MM.1S (cell line): ENCODE measurements around the gene MKRN2.

Experiments used
- EZH2 ChIP-seq: fragments of 300-600 bp; sonication (generic); optimal IDR thresholded peaks from 2 replicates; pipeline ENCODE3; 2017; ENCODE audit warnings: low read depth, mild to moderate bottlenecking, antibody characterized with exemption, low read length, mixed read lengths
- TF ChIP-seq, protein P1 (sequence below): fragments of 300-600 bp; sonication (generic); IDR thresholded peaks from 2 replicates; pipeline ENCODE4 v1.5.1; 2016; ENCODE audit warnings: antibody characterized with exemption, low read length, mixed read lengths

DNA sequence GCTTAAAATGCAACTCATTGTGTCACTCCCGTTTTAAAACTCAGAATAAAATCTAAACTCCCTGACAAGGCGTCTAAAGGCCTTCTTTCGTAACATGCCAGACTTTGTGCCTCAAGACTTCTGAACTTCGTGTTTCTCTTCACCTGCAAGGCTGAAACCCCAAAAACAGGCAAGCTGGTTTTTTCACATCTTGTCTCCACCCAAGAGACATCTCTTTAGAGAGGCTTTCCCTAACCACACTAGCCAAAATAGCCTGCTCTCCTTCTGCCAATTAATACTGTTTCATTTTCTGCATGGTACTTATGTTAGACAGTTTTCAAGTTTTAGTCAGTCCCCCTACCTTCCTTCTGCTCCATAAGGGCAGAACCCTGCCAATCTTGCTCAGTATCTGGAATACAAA, 65.4 kb downstream of the MKRN2 start:
- TF ChIP-seq, protein P1, sequence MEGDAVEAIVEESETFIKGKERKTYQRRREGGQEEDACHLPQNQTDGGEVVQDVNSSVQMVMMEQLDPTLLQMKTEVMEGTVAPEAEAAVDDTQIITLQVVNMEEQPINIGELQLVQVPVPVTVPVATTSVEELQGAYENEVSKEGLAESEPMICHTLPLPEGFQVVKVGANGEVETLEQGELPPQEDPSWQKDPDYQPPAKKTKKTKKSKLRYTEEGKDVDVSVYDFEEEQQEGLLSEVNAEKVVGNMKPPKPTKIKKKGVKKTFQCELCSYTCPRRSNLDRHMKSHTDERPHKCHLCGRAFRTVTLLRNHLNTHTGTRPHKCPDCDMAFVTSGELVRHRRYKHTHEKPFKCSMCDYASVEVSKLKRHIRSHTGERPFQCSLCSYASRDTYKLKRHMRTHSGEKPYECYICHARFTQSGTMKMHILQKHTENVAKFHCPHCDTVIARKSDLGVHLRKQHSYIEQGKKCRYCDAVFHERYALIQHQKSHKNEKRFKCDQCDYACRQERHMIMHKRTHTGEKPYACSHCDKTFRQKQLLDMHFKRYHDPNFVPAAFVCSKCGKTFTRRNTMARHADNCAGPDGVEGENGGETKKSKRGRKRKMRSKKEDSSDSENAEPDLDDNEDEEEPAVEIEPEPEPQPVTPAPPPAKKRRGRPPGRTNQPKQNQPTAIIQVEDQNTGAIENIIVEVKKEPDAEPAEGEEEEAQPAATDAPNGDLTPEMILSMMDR, result no peak
- no peak for TF ChIP-seq EZH2
